ENCODE measurements around the gene LGR4.
A peak's percentile ranks its signal among the peaks of the same experiment; 100 is the strongest.
"Not testable (repeated sequence)": the region's sequence is repeated elsewhere in the genome, so short reads cannot be mapped to it uniquely, and the experiment has no call there.

LGR4 gene

GRCh38 chr11:27353593-27354358 is 118.8 kb downstream of the LGR4 start:
- DNase-seq (ENCODE audit: insufficient read length, low spot score) (no peak), FAIRE-seq (no peak)
- TF ChIP-seq SPI1 (IDR thresholded peaks at IDR 0.05; ENCODE audit: low read depth, low read length): no peak
- no peak for TF ChIP-seq PAX5 (IDR thresholded peaks at IDR 0.05; ENCODE audit: insufficient read depth, low read length, severe bottlenecking)
- no peak for TF ChIP-seq TAF1 (IDR thresholded peaks at IDR 0.05; ENCODE audit: low read depth, low read length)
- no peak for TF ChIP-seq POLR2AphosphoS5 (IDR thresholded peaks at IDR 0.05; ENCODE audit: low read depth, low read length)
- no peak for TF ChIP-seq POLR2A (IDR thresholded peaks at IDR 0.05; ENCODE audit: low read depth, low read length)
- TF ChIP-seq POU2F2 (IDR thresholded peaks at IDR 0.05; ENCODE audit: low read depth, low read length): no peak

GRCh38 chr11:27352781-27353180 is 119.8 kb downstream of the LGR4 start:
- TF ChIP-seq POU2F2 (IDR thresholded peaks at IDR 0.05; ENCODE audit: low read depth, low read length) (no peak), POLR2AphosphoS5 (IDR thresholded peaks at IDR 0.05; ENCODE audit: low read depth, low read length) (no peak), POLR2A (IDR thresholded peaks at IDR 0.05; ENCODE audit: low read depth, low read length) (no peak), SPI1 (IDR thresholded peaks at IDR 0.05; ENCODE audit: low read depth, low read length) (no peak), PAX5 (IDR thresholded peaks at IDR 0.05; ENCODE audit: insufficient read depth, low read length, severe bottlenecking) (no peak), TAF1 (IDR thresholded peaks at IDR 0.05; ENCODE audit: low read depth, low read length) (no peak)
- DNase-seq (ENCODE audit: insufficient read length, low spot score): no peak
- FAIRE-seq: no peak

- FAIRE-seq: no peak
- TF ChIP-seq POU2F2 (IDR thresholded peaks at IDR 0.05; ENCODE audit: low read depth, low read length): no peak
- DNase-seq (ENCODE audit: insufficient read length, low spot score): no peak
Measured at GRCh38 chr11:27350511-27350910, 122.1 kb downstream of the LGR4 start.

- no peak for FAIRE-seq
- DNase-seq (ENCODE audit: insufficient read length, low spot score): no peak
- TF ChIP-seq POLR2AphosphoS5 (IDR thresholded peaks at IDR 0.05; ENCODE audit: low read depth, low read length): no peak
- TF ChIP-seq PAX5 (IDR thresholded peaks at IDR 0.05; ENCODE audit: insufficient read depth, low read length, severe bottlenecking): no peak
- no peak for TF ChIP-seq POLR2A (IDR thresholded peaks at IDR 0.05; ENCODE audit: low read depth, low read length)
- TF ChIP-seq TAF1 (IDR thresholded peaks at IDR 0.05; ENCODE audit: low read depth, low read length): no peak
- TF ChIP-seq POU2F2 (IDR thresholded peaks at IDR 0.05; ENCODE audit: low read depth, low read length): no peak
- no peak for TF ChIP-seq SPI1 (IDR thresholded peaks at IDR 0.05; ENCODE audit: low read depth, low read length)
Measured at GRCh38 chr11:27349919-27350318, 122.7 kb downstream of the LGR4 start.

- TF ChIP-seq PAX5 (IDR thresholded peaks at IDR 0.05; ENCODE audit: insufficient read depth, low read length, severe bottlenecking) (no peak), POLR2A (IDR thresholded peaks at IDR 0.05; ENCODE audit: low read depth, low read length) (no peak), SPI1 (IDR thresholded peaks at IDR 0.05; ENCODE audit: low read depth, low read length) (no peak), POU2F2 (IDR thresholded peaks at IDR 0.05; ENCODE audit: low read depth, low read length) (no peak), POLR2AphosphoS5 (IDR thresholded peaks at IDR 0.05; ENCODE audit: low read depth, low read length) (no peak), TAF1 (IDR thresholded peaks at IDR 0.05; ENCODE audit: low read depth, low read length) (no peak)
- no peak for FAIRE-seq
- DNase-seq (ENCODE audit: insufficient read length, low spot score): no peak
Measured at GRCh38 chr11:27348340-27348873, 124.2 kb downstream of the LGR4 start.

GRCh38 chr11:27347359-27348339 is 124.9 kb downstream of the LGR4 start:
- DNase-seq (ENCODE audit: insufficient read length, low spot score): no peak
- TF ChIP-seq POLR2AphosphoS5 (IDR thresholded peaks at IDR 0.05; ENCODE audit: low read depth, low read length) (no peak), POU2F2 (IDR thresholded peaks at IDR 0.05; ENCODE audit: low read depth, low read length) (no peak), TAF1 (IDR thresholded peaks at IDR 0.05; ENCODE audit: low read depth, low read length) (no peak), PAX5 (IDR thresholded peaks at IDR 0.05; ENCODE audit: insufficient read depth, low read length, severe bottlenecking) (no peak), SPI1 (IDR thresholded peaks at IDR 0.05; ENCODE audit: low read depth, low read length) (no peak), POLR2A (IDR thresholded peaks at IDR 0.05; ENCODE audit: low read depth, low read length) (no peak)
- no peak for FAIRE-seq

- no peak for FAIRE-seq
- no peak for DNase-seq (ENCODE audit: insufficient read length, low spot score)
- no peak for TF ChIP-seq POLR2AphosphoS5 (IDR thresholded peaks at IDR 0.05; ENCODE audit: low read depth, low read length)
- TF ChIP-seq POU2F2 (IDR thresholded peaks at IDR 0.05; ENCODE audit: low read depth, low read length): no peak
- TF ChIP-seq TAF1 (IDR thresholded peaks at IDR 0.05; ENCODE audit: low read depth, low read length): no peak
- TF ChIP-seq SPI1 (IDR thresholded peaks at IDR 0.05; ENCODE audit: low read depth, low read length): no peak
- TF ChIP-seq POLR2A (IDR thresholded peaks at IDR 0.05; ENCODE audit: low read depth, low read length): no peak
- no peak for TF ChIP-seq PAX5 (IDR thresholded peaks at IDR 0.05; ENCODE audit: insufficient read depth, low read length, severe bottlenecking)
Measured at GRCh38 chr11:27339941-27340340, 132.6 kb downstream of the LGR4 start.

GRCh38 chr11:27334764-27335163 is 137.8 kb downstream of the LGR4 start:
- DNase-seq (ENCODE audit: insufficient read length, low spot score); FAIRE-seq: not testable (repeated sequence)

- FAIRE-seq (peak; percentile 9), DNase-seq (ENCODE audit: insufficient read length, low spot score) (no peak)
- TF ChIP-seq SPI1 (IDR thresholded peaks at IDR 0.05; ENCODE audit: low read depth, low read length): no peak
Measured at GRCh38 chr11:27331981-27332380, 140.6 kb downstream of the LGR4 start.
